ENCODE measurements around the gene COPA. TPM values are rescaled to one million over a fixed set of nuclear protein-coding genes. Genes with fewer than 3 reads are reported as not detected.

The COPA gene
- total RNA-seq, 1 donor from 2014 or later = 250 TPM

Other genes starting within 250 kb of the COPA start
- 56.1 and 59.4 TPM in 2 replicates for gene IGSF8, start 244.6 kb downstream of the COPA start, total RNA-seq
- gene ATP1A2, start 227.5 kb downstream of the COPA start, total RNA-seq = 0.10 TPM in 1 of 2 replicates, not detected in the other
- gene ATP1A4, start 191.6 kb downstream of the COPA start, total RNA-seq = not detected in 2 replicates
- not detected in 2 replicates for gene CASQ1, start 152.7 kb downstream of the COPA start, total RNA-seq
- gene PEA15, start 137.9 kb downstream of the COPA start, total RNA-seq = 84.6 and 194 TPM in 2 replicates
- gene DCAF8, start 80.7 kb downstream of the COPA start, total RNA-seq = 69.8 and 107 TPM in 2 replicates
- gene PEX19, start 58.1 kb downstream of the COPA start, total RNA-seq = 42.7 and 65.3 TPM in 2 replicates
- gene NCSTN, start 133 bp upstream of the COPA start, total RNA-seq = 113 and 168 TPM in 2 replicates
- gene NHLH1, start 23.8 kb upstream of the COPA start, total RNA-seq = 0.05 TPM in 1 of 2 replicates, not detected in the other
- gene VANGL2, start 57.3 kb upstream of the COPA start, total RNA-seq = 4.2 and 17.7 TPM in 2 replicates
- gene SLAMF6, start 180.0 kb upstream of the COPA start, total RNA-seq = not detected in 2 replicates
- gene CD84, start 236.2 kb upstream of the COPA start, total RNA-seq = not detected in 2 replicates